ENCODE data around the gene BEND3. TPM values are rescaled to one million over a fixed set of nuclear protein-coding genes. Genes with fewer than 3 reads are reported as not detected.
"Not testable (repeated sequence)": the region's sequence is repeated elsewhere in the genome, so short reads cannot be mapped to it uniquely, and the experiment has no call there.

BEND3 gene
- polyA plus RNA-seq, 1 donor: 3.7 TPM

DNA sequence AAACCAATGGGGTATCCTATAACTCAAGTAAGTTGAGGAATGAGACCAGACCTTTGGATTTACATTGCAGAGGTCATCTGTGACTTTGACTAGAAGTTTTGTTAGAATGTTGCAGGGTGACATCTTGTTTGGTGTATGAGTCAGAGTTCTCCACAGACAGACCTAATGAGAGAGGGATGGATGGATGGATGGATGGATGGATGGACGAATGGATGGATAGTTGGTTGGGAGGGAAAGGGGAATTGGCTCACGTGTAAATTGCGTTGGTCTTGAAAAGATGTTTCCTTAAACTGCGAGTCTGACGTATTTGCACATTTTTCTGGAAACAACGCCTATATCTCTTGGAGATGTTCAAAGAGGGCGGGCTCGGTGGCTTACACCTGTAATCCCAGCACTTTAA lies 88.3 kb downstream of the BEND3 start:
- no peak for DNase-seq

DNA sequence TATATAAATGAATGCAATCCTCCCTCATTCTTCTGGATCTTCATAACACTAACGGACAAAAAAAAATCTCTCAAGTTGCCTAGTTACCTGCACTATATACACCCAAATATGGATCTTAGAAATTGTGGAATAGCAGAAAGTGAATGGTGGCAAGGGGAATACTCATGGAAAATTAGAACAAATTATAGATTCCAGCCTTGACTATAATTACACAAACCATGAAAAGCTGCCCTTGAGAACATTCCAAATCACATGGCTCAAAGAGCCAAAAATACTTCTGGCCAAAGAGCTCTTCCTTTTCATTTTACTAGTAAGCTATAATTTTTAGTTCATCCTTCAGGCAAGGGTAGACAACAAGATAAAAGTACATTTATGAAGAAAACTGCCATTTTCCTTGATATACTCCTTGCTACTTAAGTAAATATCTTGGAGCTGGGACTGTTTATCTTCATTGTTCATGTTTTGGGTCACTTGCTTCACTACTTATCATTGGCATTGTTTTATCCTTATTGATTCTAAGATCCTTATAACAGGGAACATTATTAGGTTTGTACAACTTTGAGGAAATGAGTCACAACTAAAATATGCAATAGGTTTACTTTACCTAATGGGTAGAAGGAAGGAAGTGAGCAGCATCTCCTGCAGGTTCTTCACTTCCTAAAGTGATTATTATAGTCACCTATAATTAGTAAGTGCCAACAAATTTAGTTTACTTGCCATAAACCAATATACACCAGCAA lies 93.7 kb downstream of the BEND3 start:
- no peak for DNase-seq

DNA sequence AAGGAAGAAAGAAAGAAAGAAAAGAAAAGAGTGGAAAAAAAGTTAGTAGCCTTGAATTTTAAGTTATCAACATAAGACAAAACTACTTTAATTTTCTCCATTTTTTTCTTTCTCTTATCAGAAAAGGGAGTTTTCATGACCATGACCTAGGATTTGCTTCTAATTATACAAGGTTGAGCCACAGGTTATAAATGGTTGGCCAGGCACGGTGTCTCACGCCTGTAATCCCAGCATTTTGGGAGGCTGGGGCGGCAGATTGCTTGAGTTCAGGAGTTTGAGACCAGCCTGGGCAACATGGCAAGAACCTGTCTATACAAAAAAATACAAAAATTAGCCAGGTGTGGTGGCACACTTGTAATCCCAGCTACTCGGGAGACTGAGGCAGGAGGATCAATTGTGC lies 95.1 kb downstream of the BEND3 start:
- DNase-seq: no peak

DNA sequence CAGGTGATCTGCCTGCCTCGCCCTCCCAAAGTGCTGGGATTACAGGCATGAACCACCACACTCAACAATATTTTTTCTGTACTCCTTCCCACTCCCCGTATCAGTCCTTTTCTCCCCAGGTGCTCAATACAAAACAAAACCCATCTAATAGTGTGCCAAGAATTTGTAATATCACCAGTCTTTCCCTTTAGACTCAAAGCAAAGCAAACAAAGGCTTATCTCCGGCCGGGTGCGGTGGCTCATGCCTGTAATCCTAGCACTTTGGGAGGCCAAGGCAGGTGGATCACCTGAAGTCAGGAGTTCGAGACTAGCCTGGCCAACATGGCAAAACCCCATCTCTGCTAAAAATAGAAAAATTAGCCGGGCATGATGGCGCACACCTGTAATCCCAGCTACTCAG lies 95.7 kb downstream of the BEND3 start:
- not testable (repeated sequence) for DNase-seq

DNA sequence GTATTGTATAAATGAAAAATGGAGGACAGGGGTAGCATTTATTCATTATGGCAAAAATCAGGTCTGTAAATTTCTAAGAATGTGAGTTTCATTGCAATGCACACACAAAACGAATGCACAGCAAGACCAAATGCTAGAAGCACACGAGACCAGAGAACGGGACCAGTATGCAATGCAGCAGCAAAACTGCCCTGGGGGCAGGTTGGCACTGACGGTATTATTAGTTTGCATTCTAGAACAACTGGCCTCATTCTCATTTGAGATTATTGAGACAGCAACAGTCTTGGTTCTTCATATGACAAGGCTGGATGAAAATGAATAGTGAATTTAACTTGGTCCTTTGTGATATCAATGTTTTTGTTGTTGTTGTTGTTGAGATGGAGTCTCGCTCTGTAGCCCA lies 96.3 kb downstream of the BEND3 start:
- no peak for DNase-seq

Other genes starting within 250 kb of the BEND3 start
- 7.0 TPM for gene CD24, start 140.8 kb downstream of the BEND3 start, polyA plus RNA-seq (ENCODE audit: insufficient read length)
- 20.9 TPM for gene MTRES1, start 87.3 kb downstream of the BEND3 start, polyA plus RNA-seq (ENCODE audit: insufficient read length)